Mesenchymal stem cell (in vitro differentiated cells and primary cell): Measurements from ENCODE around the gene TNRC6A.

Experiments
- DNase-seq: peaks from one replicate; pipeline ENCODE4 v3.0.0-alpha.2; 2013
- H2AFZ ChIP-seq: one replicate; pipeline ENCODE4 v1.6.1; 2013; ENCODE audit warnings: low read depth, mild to moderate bottlenecking, control low read depth, inconsistent platforms, low read length, moderate library complexity
- H2AK5ac ChIP-seq: 2 replicates; pipeline ENCODE4 v1.6.1; 2013; ENCODE audit warnings: low read length, moderate library complexity, mild to moderate bottlenecking, inconsistent platforms; ENCODE audit not compliant: severe bottlenecking
- H2BK120ac ChIP-seq: one replicate; pipeline ENCODE4 v1.6.1; 2013; ENCODE audit warnings: low read depth, mild to moderate bottlenecking, inconsistent platforms, low read length, moderate library complexity
- H2BK12ac ChIP-seq, 2 experiments: one replicate each; pipeline ENCODE4 v1.6.1; 2013; ENCODE audit warnings: inconsistent platforms in 2 of 2, low read length in 2 of 2, mild to moderate bottlenecking in 2 of 2, moderate library complexity in 2 of 2, control low read depth in 1 of 2
- H2BK15ac ChIP-seq: one replicate; pipeline ENCODE4 v1.6.1; 2013; ENCODE audit warnings: mild to moderate bottlenecking, low read depth, inconsistent platforms; ENCODE audit not compliant: poor library complexity, severe bottlenecking
- H2BK5ac ChIP-seq: 2 replicates; pipeline ENCODE4 v1.6.1; 2013; ENCODE audit warnings: low read depth, mild to moderate bottlenecking, low read length, control low read depth, inconsistent platforms; ENCODE audit not compliant: poor library complexity, severe bottlenecking
- H3K14ac ChIP-seq, 2 experiments: one replicate each; pipeline ENCODE4 v1.6.1; 2013; ENCODE audit warnings: inconsistent platforms in 2 of 2, low read length in 2 of 2, control low read depth in 1 of 2, mild to moderate bottlenecking in 1 of 2, moderate library complexity in 1 of 2
- H3K18ac ChIP-seq, 2 experiments: one replicate each; pipeline ENCODE4 v1.6.1; 2013; ENCODE audit warnings: inconsistent platforms in 2 of 2, low read length in 2 of 2, control low read depth in 1 of 2, low read depth in 1 of 2, mild to moderate bottlenecking in 1 of 2
- H3K23ac ChIP-seq, 2 experiments: one replicate each; pipeline ENCODE4 v1.6.1; 2013; ENCODE audit warnings: inconsistent platforms in 2 of 2, low read length in 2 of 2, mild to moderate bottlenecking in 2 of 2, moderate library complexity in 2 of 2, control low read depth in 1 of 2
- H3K27ac ChIP-seq: 2 replicates; pipeline ENCODE4 v1.5.1; 2013; ENCODE audit warnings: mild to moderate bottlenecking, moderate library complexity, low read length, control low read depth, inconsistent platforms; ENCODE audit not compliant: poor library complexity, severe bottlenecking
- H3K27me3 ChIP-seq, 2 experiments: 2 replicates each; pipeline versions ENCODE4 v1.6.1 to v1.7.0; 2013; ENCODE audit warnings: low read length in 2 of 2, mild to moderate bottlenecking in 2 of 2, moderate library complexity in 2 of 2, control low read depth in 1 of 2, inconsistent platforms in 1 of 2; ENCODE audit not compliant: control insufficient read depth in 1 of 2, insufficient read depth in 1 of 2
- H3K36me3 ChIP-seq, 2 experiments: 2 replicates each; pipeline versions ENCODE4 v1.6.1 to v1.7.0; 2013; ENCODE audit warnings: low read length in 2 of 2, control low read depth in 1 of 2, inconsistent platforms in 1 of 2, low read depth in 1 of 2, mild to moderate bottlenecking in 1 of 2; ENCODE audit not compliant: insufficient read depth in 2 of 2, control insufficient read depth in 1 of 2
- H3K4ac ChIP-seq, 2 experiments: one replicate each; pipeline ENCODE4 v1.6.1; 2013; ENCODE audit warnings: inconsistent platforms in 2 of 2, low read length in 2 of 2, mild to moderate bottlenecking in 2 of 2, moderate library complexity in 2 of 2, control low read depth in 1 of 2, low read depth in 1 of 2
- H3K4me1 ChIP-seq: 2 replicates; pipeline ENCODE4 v1.6.1; 2013; ENCODE audit warnings: low read depth, low read length, control low read depth; ENCODE audit not compliant: control insufficient read depth, insufficient read depth
- H3K4me2 ChIP-seq: 2 replicates; pipeline ENCODE4 v1.6.1; 2013; ENCODE audit warnings: low read length, mild to moderate bottlenecking, inconsistent platforms; ENCODE audit not compliant: poor library complexity, severe bottlenecking
- H3K4me3 ChIP-seq, 2 experiments: 2 replicates each; pipeline versions ENCODE4 v1.5.1 to v1.7.0; 2013; ENCODE audit warnings: low read length in 2 of 2, mild to moderate bottlenecking in 2 of 2, control low read depth in 1 of 2, low read depth in 1 of 2; ENCODE audit not compliant: insufficient read depth in 1 of 2
- H3K79me1 ChIP-seq: replicated peaks from 2 replicates; pipeline ENCODE4 v1.6.1; 2013; ENCODE audit warnings: mild to moderate bottlenecking, control low read depth, low read length, inconsistent platforms; ENCODE audit not compliant: poor library complexity, severe bottlenecking
- H3K9ac ChIP-seq: 2 replicates; pipeline ENCODE4 v1.7.0; 2013; ENCODE audit warnings: mild to moderate bottlenecking, low read length, moderate library complexity
- H3K9me3 ChIP-seq: 2 replicates; pipeline ENCODE4 v1.7.0; 2013; ENCODE audit warnings: mild to moderate bottlenecking, low read length; ENCODE audit not compliant: control insufficient read depth
- H4K8ac ChIP-seq: one replicate; pipeline ENCODE4 v1.6.1; 2013; ENCODE audit warnings: inconsistent platforms, mild to moderate bottlenecking, low read length, moderate library complexity
- H4K91ac ChIP-seq: one replicate; pipeline ENCODE4 v1.6.1; 2013; ENCODE audit warnings: mild to moderate bottlenecking, low read length, inconsistent platforms
- WGBS: methylation state at CpG from one replicate; pipeline ENCODE4 v1.1.7; 2013; ENCODE audit warnings: mixed read lengths; 5-methylcytosine and 5-hydroxymethylcytosine counted together

TNRC6A gene

GRCh38 chr16:24774510-24774909 lies 45.1 kb downstream of the TNRC6A start:
- H3K4me1 ChIP-seq: peaks cover 2% of the 10 kb centered on the region
- H3K36me3 ChIP-seq: peaks cover 9 to 48% of the 10 kb centered on the region in 2 experiments
- no peak overlapping the region for H3K4me2 ChIP-seq
- peaks cover 19% of the 10 kb centered on the region for H3K79me1 ChIP-seq
- H2BK15ac ChIP-seq: no peak overlapping the region
- no peak overlapping the region for H3K14ac ChIP-seq
- H4K91ac ChIP-seq: no peak overlapping the region
- H2AFZ ChIP-seq: no peak overlapping the region
- no peak overlapping the region for H3K4me3 ChIP-seq
- H3K9me3 ChIP-seq: no peaks in the 10 kb centered on the region
- H3K27me3 ChIP-seq: no peaks in the 10 kb centered on the region
- no peak overlapping the region for H3K23ac ChIP-seq
- no CpG with 5 or more reads among the region's 1 CpG for WGBS
- no peak for DNase-seq
- H4K8ac ChIP-seq: no peak overlapping the region
- H2AK5ac ChIP-seq: no peak overlapping the region
- no peak overlapping the region for H3K27ac ChIP-seq
- H2BK12ac ChIP-seq: no peak overlapping the region
- H3K9ac ChIP-seq: no peak overlapping the region
- no peak overlapping the region for H2BK120ac ChIP-seq
- H3K18ac ChIP-seq: no peak overlapping the region
- no peak overlapping the region for H2BK5ac ChIP-seq
- H3K4ac ChIP-seq: no peak overlapping the region

- H3K4me2 ChIP-seq: no peak overlapping the region
- H2BK15ac ChIP-seq: no peak overlapping the region
- H3K23ac ChIP-seq: no peak overlapping the region
- H3K4me3 ChIP-seq: no peak overlapping the region
- peaks cover 9 to 57% of the 10 kb centered on the region in 2 experiments for H3K36me3 ChIP-seq
- H2BK120ac ChIP-seq: no peak overlapping the region
- H3K9me3 ChIP-seq: no peaks in the 10 kb centered on the region
- DNase-seq: peak; percentile 24
- H3K4me1 ChIP-seq: peaks cover 2% of the 10 kb centered on the region
- no peak overlapping the region for H4K91ac ChIP-seq
- H3K4ac ChIP-seq: no peak overlapping the region
- H2AFZ ChIP-seq: no peak overlapping the region
- peaks cover 19% of the 10 kb centered on the region for H3K79me1 ChIP-seq
- H2BK5ac ChIP-seq: no peak overlapping the region
- no peak overlapping the region for H2BK12ac ChIP-seq
- no peak overlapping the region for H2AK5ac ChIP-seq
- H3K9ac ChIP-seq: peak overlapping the region; percentile 40
- H3K14ac ChIP-seq: no peak overlapping the region
- H4K8ac ChIP-seq: no peak overlapping the region
- no peak overlapping the region for H3K27ac ChIP-seq
- no peak overlapping the region for H3K18ac ChIP-seq
- H3K27me3 ChIP-seq: no peaks in the 10 kb centered on the region
These were observed 46.0 kb downstream of the TNRC6A start for GRCh38 chr16:24775455-24775854.

GRCh38 chr16:24776501-24777220 lies 47.2 kb downstream of the TNRC6A start:
- no peak overlapping the region for H2BK15ac ChIP-seq

GRCh38 chr16:24778671-24779070 lies 49.2 kb downstream of the TNRC6A start:
- no peak overlapping the region for H3K9ac ChIP-seq
- H3K23ac ChIP-seq: no peak overlapping the region
- 89% methylated on average over 1 of the region's 1 CpG for WGBS
- no peak overlapping the region for H2AFZ ChIP-seq
- H3K36me3 ChIP-seq: peaks cover 9 to 65% of the 10 kb centered on the region in 2 experiments
- H3K9me3 ChIP-seq: no peaks in the 10 kb centered on the region
- H3K14ac ChIP-seq: no peak overlapping the region
- no peak overlapping the region for H3K4me3 ChIP-seq
- no peak for DNase-seq
- no peak overlapping the region for H3K27ac ChIP-seq
- H3K79me1 ChIP-seq: peaks cover 22% of the 10 kb centered on the region
- H3K4me1 ChIP-seq: peaks cover 2% of the 10 kb centered on the region
- H3K18ac ChIP-seq: no peak overlapping the region
- no peak overlapping the region for H3K4me2 ChIP-seq
- no peak overlapping the region for H2BK15ac ChIP-seq
- H2BK120ac ChIP-seq: no peak overlapping the region
- no peak overlapping the region for H2AK5ac ChIP-seq
- no peak overlapping the region for H2BK5ac ChIP-seq
- H4K8ac ChIP-seq: no peak overlapping the region
- H4K91ac ChIP-seq: no peak overlapping the region
- no peaks in the 10 kb centered on the region for H3K27me3 ChIP-seq
- H3K4ac ChIP-seq: no peak overlapping the region
- H2BK12ac ChIP-seq: no peak overlapping the region

More at GRCh38 chr16:24776501-24777220, 47.2 kb downstream of the TNRC6A start:
- Histone ChIP-seq H3K18ac (no peak overlapping the region), H4K91ac (peak overlapping the region; percentile 34), H3K9me3 (no peaks in the 10 kb centered on the region), H2BK120ac (no peak overlapping the region), H3K27ac (no peak overlapping the region), H3K36me3 (peaks cover 13 to 61% of the 10 kb centered on the region in 2 experiments), H3K4ac (no peak overlapping the region), H2AK5ac (no peak overlapping the region), H3K79me1 (peaks cover 20% of the 10 kb centered on the region), H3K9ac (peak overlapping the region; percentile 40), H2AFZ (no peak overlapping the region), H2BK5ac (no peak overlapping the region), H3K4me2 (no peak overlapping the region), H3K23ac (no peak overlapping the region), H3K4me1 (peaks cover 2% of the 10 kb centered on the region), H3K27me3 (no peaks in the 10 kb centered on the region), H3K4me3 (peak overlapping the region in 1 of 2 experiments; percentile 10), H3K14ac (peak overlapping the region in 1 of 2 experiments; percentile 81), H2BK12ac (no peak overlapping the region), H4K8ac (no peak overlapping the region)
- DNase-seq: no peak
- WGBS: 94% methylated on average over 12 of the region's 12 CpGs
